AG09309 (cell line): ENCODE results near the gene TXNRD2.

Experiments
- DNase-seq: peaks from one replicate; pipeline ENCODE4 v3.0.0-alpha.2; 2010; ENCODE audit warnings: low read depth
- H3K4me3 ChIP-seq: 2 replicates; pipeline ENCODE4 v1.5.1; 2011; ENCODE audit warnings: mild to moderate bottlenecking, low read depth, low read length, moderate library complexity; ENCODE audit not compliant: control insufficient read depth
- TF ChIP-seq, protein P1 (sequence below): IDR thresholded peaks from 2 replicates; pipeline ENCODE4 v1.5.1; 2011; ENCODE audit warnings: mild to moderate bottlenecking, low read depth, low read length, inconsistent platforms; ENCODE audit not compliant: insufficient read depth, control insufficient read depth; ENCODE audit errors: missing control alignments

The TXNRD2 gene

DNA sequence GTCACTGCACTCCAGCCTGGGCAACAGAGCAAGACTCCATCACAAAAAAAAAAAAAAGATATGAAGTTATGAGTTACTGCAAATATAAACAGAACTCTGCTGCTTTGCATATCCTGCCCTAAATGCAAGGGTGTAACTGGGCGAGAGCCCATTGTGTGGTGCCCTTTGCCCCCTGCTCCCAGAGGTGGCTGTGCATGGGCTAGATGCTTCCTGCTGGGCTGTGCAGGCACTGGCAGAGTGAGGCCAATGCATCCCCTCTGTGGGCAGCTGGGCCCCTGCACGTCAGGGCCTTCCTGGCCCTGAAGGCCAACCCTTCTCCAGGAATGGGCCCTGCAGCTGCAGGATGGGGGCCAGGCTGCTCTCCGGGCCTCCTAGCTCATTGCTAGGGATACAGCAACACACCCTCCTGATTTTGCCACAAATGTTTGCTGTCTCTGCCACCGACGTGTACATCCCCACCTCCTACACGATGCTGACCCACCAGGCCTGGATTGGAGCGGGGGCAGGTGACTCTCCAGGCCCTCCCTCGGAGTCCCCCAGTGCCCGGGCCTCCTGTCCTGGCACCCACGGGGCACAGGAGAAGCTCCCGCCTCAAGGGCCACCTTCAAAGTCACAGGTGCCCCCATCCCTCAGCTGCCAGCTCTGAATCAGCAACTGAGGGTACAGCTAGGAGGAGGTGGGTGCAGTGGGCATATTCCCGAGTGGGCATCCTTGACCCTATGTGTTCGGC, 40.7 kb downstream of the TXNRD2 start:
- no peak overlapping the region for H3K4me3 ChIP-seq
- TF ChIP-seq, protein P1, sequence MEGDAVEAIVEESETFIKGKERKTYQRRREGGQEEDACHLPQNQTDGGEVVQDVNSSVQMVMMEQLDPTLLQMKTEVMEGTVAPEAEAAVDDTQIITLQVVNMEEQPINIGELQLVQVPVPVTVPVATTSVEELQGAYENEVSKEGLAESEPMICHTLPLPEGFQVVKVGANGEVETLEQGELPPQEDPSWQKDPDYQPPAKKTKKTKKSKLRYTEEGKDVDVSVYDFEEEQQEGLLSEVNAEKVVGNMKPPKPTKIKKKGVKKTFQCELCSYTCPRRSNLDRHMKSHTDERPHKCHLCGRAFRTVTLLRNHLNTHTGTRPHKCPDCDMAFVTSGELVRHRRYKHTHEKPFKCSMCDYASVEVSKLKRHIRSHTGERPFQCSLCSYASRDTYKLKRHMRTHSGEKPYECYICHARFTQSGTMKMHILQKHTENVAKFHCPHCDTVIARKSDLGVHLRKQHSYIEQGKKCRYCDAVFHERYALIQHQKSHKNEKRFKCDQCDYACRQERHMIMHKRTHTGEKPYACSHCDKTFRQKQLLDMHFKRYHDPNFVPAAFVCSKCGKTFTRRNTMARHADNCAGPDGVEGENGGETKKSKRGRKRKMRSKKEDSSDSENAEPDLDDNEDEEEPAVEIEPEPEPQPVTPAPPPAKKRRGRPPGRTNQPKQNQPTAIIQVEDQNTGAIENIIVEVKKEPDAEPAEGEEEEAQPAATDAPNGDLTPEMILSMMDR: no peak
- DNase-seq: no peak

DNA sequence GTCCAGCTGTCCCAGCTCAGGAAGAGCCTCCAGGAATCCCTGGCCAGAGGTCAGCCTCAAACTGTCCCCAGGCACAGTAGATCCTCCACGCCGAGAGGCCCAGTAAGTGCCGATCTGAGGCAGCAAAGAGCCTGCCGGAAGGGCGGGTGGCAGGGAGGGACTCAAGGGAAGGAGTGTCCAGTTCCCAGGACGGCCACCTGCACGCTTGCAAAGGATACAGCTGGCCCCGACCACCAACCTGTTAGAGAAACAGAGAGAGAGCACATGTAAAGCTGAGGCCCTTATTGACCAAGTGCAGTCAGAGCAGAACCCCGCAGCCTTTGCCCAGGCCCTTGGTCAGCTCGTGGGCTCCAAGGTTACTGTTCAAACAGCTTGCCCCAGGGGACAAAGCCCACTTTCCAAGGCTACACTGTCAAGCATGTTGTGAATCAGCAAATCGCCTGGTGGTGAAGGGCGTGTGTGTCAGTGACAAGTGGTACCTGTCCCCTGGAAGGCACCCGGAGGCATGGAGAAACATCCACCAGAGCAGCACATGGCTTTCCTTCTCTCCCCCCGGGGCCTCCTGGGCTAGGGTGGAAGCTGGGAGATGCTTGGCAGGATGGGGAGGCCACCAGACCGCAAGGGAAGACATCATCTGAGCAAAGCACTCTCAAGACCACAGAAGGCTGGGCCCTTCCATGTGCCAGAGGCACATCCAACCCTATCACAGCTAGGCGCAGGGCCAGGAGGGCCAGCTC, 42.6 kb downstream of the TXNRD2 start:
- TF ChIP-seq, protein P1: no peak
- DNase-seq: no peak
- no peak overlapping the region for H3K4me3 ChIP-seq

DNA sequence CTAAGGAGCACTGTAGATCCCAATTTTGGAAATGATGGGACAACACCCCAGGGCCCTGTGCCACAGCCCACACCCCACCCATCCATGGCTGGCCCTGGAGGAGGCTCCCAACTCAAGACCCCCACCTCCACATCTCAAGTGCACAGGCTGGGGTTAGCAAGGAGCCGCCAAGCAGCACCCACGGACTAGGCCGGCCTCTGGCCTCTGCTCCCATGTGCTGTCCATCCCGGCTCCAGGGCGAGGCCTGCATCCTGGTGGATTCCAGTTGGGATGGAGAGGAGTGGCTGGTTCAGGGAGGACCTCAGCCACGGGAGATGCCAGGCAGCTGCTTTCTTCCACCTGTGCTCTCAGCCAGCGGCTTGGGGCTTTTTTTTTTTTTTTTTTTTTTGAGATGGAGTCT, 43.5 kb downstream of the TXNRD2 start:
- DNase-seq: no peak

DNA sequence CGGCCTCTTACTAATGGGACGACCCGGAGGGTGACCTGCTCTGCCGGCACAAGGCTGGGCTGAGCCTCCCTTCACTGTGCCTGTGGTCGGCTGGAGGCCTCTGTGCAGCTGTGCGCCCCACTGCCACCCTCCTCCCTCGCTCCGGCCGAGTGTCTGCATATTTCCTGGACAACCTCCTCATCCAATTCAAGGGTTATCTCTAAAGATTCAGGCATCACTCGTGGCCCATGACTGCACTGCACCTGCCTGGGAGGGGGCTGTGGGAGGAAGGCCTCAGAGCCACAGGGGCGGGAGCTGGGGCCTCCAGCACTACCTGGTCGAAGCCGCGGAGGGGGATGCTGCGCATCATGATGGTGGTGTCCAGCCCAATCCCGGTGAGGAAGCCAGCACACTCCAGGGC, 43.9 kb downstream of the TXNRD2 start:
- H3K4me3 ChIP-seq: no peak overlapping the region
- no peak for DNase-seq
- TF ChIP-seq, protein P1: no peak

More for the DNA sequence above, 43.5 kb downstream of the TXNRD2 start:
- TF ChIP-seq, protein P1: no peak
- no peak overlapping the region for H3K4me3 ChIP-seq

DNA sequence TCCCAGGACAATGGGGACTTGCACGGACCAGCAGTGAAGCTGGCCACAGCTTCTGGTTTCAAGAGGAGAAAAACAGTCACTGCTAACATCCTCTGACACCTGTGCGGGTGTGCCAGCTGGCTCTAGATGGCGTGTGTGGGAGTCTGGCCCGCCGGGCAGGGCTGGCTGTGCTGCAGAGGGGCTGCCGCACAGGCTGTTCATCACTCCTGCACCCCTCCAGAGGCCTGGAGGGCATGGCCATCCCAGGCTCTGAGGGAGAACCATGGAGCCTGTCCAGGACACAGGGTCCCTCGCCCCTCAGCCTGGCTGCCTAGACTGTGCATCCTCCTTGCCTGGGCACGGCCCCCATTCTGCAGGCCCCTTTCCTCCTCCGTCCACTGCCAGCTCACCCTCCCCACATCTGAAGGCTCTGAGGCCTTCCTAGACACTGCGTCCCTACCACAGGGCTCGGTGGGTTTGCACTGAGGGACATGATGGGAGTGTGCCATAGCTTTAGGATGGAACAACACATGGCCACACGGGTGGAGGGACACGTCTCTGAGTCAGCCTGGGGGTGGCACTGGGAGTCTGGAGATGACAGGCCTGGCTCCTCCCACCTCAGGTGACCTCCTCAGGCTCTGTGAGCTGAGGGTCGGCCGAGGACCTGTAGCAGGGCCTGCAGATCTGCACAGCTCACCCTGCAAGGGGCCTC, 44.8 kb downstream of the TXNRD2 start:
- TF ChIP-seq, protein P1: no peak
- H3K4me3 ChIP-seq: no peak overlapping the region
- DNase-seq: no peak

DNA sequence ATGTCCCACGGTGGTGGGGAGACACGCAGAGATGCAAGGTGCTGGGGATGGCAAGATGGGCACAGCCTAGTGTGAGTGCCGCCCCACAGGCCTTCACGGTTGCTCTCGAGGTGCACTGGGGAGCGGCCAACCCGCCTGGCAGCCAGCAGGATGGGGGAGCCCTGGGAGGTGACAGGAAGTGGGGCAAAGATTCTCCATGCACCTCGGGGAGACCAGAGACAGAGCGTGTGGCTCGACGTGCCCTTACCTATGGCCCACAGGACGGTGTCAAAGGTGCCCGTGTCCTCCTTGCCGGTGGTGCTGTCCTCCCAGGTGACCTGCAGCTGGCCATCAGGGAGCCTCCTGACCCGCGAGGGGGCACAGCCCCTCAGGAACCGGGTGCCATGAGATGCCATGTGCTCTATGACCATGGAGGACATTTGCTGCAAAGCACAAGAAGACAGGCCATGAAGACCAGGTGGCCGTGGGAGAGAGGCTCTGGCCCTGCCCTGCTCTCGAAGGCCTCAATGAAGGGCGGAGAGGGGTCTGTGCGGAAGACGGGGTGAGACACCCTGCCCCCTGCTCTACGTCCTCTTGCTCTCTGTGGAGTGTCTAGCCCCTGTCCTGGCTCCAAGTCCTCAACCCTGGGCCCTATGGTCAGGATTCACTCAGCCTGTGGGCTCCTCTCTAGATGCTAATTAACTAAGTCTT, 46.3 kb downstream of the TXNRD2 start:
- DNase-seq: no peak
- TF ChIP-seq, protein P1: no peak
- H3K4me3 ChIP-seq: no peak overlapping the region
